GM12875 (cell line): Measurements from ENCODE around the gene SEMG1.

Source experiments
- H3K4me3 ChIP-seq: one replicate; pipeline ENCODE4 v1.5.1; 2011; ENCODE audit warnings: low read depth, low read length, control low read depth
- TF ChIP-seq, protein P1 (sequence below): IDR thresholded peaks from 2 replicates; pipeline ENCODE4 v1.5.1; 2011; ENCODE audit warnings: low read depth, mild to moderate bottlenecking, control low read depth, inconsistent platforms, low read length, moderate library complexity, borderline replicate concordance; ENCODE audit not compliant: insufficient read depth

The SEMG1 gene

DNA sequence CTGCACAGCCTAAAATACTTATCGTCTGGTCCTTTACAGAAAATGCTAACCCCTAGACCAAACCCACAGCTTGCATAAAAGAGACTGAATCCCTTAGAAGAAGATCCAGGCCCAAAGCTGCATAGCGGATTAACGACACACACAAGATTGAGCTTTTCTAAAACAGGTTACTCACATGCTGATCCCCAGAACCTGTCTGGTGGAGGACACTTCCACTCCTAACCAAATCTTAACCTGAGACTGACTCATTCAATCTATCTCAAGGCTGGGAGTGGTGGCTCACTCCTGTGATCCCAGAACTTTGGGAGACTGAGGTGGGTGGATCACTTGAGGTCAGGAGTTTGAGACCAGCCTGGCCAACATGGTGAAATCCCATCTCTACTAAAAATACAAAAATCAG, 50.3 kb downstream of the SEMG1 start:
- TF ChIP-seq, protein P1, sequence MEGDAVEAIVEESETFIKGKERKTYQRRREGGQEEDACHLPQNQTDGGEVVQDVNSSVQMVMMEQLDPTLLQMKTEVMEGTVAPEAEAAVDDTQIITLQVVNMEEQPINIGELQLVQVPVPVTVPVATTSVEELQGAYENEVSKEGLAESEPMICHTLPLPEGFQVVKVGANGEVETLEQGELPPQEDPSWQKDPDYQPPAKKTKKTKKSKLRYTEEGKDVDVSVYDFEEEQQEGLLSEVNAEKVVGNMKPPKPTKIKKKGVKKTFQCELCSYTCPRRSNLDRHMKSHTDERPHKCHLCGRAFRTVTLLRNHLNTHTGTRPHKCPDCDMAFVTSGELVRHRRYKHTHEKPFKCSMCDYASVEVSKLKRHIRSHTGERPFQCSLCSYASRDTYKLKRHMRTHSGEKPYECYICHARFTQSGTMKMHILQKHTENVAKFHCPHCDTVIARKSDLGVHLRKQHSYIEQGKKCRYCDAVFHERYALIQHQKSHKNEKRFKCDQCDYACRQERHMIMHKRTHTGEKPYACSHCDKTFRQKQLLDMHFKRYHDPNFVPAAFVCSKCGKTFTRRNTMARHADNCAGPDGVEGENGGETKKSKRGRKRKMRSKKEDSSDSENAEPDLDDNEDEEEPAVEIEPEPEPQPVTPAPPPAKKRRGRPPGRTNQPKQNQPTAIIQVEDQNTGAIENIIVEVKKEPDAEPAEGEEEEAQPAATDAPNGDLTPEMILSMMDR, result no peak
- no peak overlapping the region for H3K4me3 ChIP-seq

DNA sequence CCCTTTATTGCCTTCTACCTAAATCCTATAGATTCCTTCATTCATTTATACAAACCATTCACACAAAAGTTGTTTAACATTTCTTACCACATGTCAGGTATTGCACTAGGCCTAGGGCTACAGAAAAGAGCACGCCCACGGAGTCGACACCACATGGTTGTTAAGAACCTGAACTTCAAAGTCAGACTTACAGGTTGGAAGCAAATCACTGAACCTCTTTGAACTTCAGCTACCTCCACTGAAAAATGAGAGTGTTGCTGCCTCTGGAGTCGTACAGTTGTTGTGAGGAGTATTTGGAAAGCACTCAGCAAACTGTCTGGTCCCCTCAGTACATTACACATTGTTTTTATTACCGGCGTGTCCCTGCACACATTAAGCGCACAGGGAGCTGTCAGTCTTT, 50.9 kb downstream of the SEMG1 start:
- TF ChIP-seq, protein P1, result no peak
- no peak overlapping the region for H3K4me3 ChIP-seq

DNA sequence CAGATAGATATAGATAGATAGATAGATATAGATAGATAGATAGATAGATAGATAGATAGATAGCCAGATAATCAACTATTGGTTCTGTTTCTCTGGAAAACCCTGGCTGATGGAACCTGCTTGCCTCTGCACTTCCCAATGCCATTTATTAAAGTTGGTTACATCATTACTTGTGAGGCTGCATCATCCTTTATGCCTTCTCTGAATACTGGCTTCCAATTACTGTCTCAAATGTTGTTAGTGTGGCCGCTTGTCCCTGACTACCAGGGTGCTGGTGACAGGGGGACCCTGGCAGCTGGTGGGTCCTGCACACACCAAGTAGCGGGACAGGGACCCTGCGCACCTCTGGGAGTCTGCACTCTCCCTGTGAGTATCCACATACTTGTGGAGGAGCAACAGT, 51.4 kb downstream of the SEMG1 start:
- TF ChIP-seq, protein P1, result no peak
- no peak overlapping the region for H3K4me3 ChIP-seq

DNA sequence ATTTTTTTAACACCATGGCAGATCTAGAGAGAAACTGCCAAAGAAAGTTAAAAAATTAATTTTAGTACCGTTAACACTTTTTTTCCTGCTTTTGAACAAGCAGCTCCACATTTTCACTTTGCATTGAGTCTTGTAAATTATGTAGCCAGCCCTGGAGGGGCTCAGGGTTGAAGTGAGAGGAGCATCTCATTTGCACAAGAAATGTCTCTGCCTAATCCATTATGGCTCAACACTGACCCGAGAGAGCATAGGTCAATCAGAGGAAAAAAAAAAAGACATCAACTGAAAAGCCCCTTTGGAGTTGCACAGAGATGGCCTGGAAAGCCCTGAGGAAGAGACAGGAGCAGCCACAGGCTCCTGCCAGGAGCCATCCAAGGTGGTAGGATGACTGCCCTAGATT, 51.8 kb downstream of the SEMG1 start:
- TF ChIP-seq, protein P1, result no peak
- H3K4me3 ChIP-seq, result no peak overlapping the region
